ENCODE data around the gene CILP2.

CILP2 gene

GRCh38 chr19:19489804-19490204 lies 48.3 kb upstream of the CILP2 start:
- Histone ChIP-seq H3K79me2 (ENCODE audit: control insufficient read depth, low read length) (peaks cover 89% of the 10 kb centered on the region), H3K27ac (ENCODE audit: low read depth, low read length) (peak overlapping the region; percentile 62)

GRCh38 chr19:19490214-19490968 lies 47.7 kb upstream of the CILP2 start:
- Histone ChIP-seq H3K4me1 (ENCODE audit: control insufficient read depth, low read length) (peaks cover 54% of the 10 kb centered on the region), H3F3A (ENCODE audit: control insufficient read depth, insufficient read depth) (peaks cover 18% of the 10 kb centered on the region), H3K9me2 (replicated peaks; ENCODE audit: control insufficient read depth, low read length) (no peaks in the 10 kb centered on the region), H3K27me3 (ENCODE audit: control insufficient read depth, low read length) (no peaks in the 10 kb centered on the region), H3K27ac (ENCODE audit: low read depth, low read length) (peak overlapping the region; percentile 62), H3K79me2 (ENCODE audit: control insufficient read depth, low read length) (peaks cover 85% of the 10 kb centered on the region), H3K4me2 (ENCODE audit: low read length) (peak overlapping the region; percentile 47), H3K4me3 (ENCODE audit: low read length) (no peak overlapping the region), H3K9me3 (ENCODE audit: control insufficient read depth, insufficient read depth, low read length) (no peaks in the 10 kb centered on the region), H4K20me1 (ENCODE audit: control insufficient read depth, insufficient read depth, low read depth, low read length) (peaks cover 8% of the 10 kb centered on the region; the same call in 1 of the 2 replicates), H3K36me3 (ENCODE audit: control insufficient read depth, low read length) (peaks cover 56% of the 10 kb centered on the region)
- TF ChIP-seq CTCF (IDR thresholded peaks at IDR 0.05; ENCODE audit: low read depth, low read length, poor library complexity, severe bottlenecking) (peak; percentile 88), EZH2phosphoT487 (IDR thresholded peaks at IDR 0.05; ENCODE audit: borderline replicate concordance, low read length) (no peak)

More at GRCh38 chr19:19489804-19490204, 48.3 kb upstream of the CILP2 start:
- peaks cover 56% of the 10 kb centered on the region for H3K36me3 ChIP-seq (ENCODE audit: control insufficient read depth, low read length)
- no peaks in the 10 kb centered on the region for H3K9me2 ChIP-seq (replicated peaks; ENCODE audit: control insufficient read depth, low read length)
- H3K4me2 ChIP-seq (ENCODE audit: low read length): peak overlapping the region; percentile 47
- H4K20me1 ChIP-seq (ENCODE audit: control insufficient read depth, insufficient read depth, low read depth, low read length): peaks cover 8% of the 10 kb centered on the region; the same call in 1 of the 2 replicates
- H3K27me3 ChIP-seq (ENCODE audit: control insufficient read depth, low read length): no peaks in the 10 kb centered on the region
- H3K4me3 ChIP-seq (ENCODE audit: low read length): no peak overlapping the region
- TF ChIP-seq EZH2phosphoT487 (IDR thresholded peaks at IDR 0.05; ENCODE audit: borderline replicate concordance, low read length) (no peak), CTCF (IDR thresholded peaks at IDR 0.05; ENCODE audit: low read depth, low read length, poor library complexity, severe bottlenecking) (no peak)
- peaks cover 18% of the 10 kb centered on the region for H3F3A ChIP-seq (ENCODE audit: control insufficient read depth, insufficient read depth)
- no peaks in the 10 kb centered on the region for H3K9me3 ChIP-seq (ENCODE audit: control insufficient read depth, insufficient read depth, low read length)
- H3K4me1 ChIP-seq (ENCODE audit: control insufficient read depth, low read length): peaks cover 59% of the 10 kb centered on the region

- Histone ChIP-seq H3K9me3 (ENCODE audit: control insufficient read depth, insufficient read depth, low read length) (no peaks in the 10 kb centered on the region), H3F3A (ENCODE audit: control insufficient read depth, insufficient read depth) (peaks cover 18% of the 10 kb centered on the region), H3K4me3 (ENCODE audit: low read length) (no peak overlapping the region), H3K9me2 (replicated peaks; ENCODE audit: control insufficient read depth, low read length) (no peaks in the 10 kb centered on the region), H3K27me3 (ENCODE audit: control insufficient read depth, low read length) (no peaks in the 10 kb centered on the region), H4K20me1 (ENCODE audit: control insufficient read depth, insufficient read depth, low read depth, low read length) (peaks cover 8% of the 10 kb centered on the region; the same call in 1 of the 2 replicates), H3K27ac (ENCODE audit: low read depth, low read length) (no peak overlapping the region), H3K4me2 (ENCODE audit: low read length) (no peak overlapping the region), H3K4me1 (ENCODE audit: control insufficient read depth, low read length) (peaks cover 43% of the 10 kb centered on the region), H3K79me2 (ENCODE audit: control insufficient read depth, low read length) (peaks cover 79% of the 10 kb centered on the region), H3K36me3 (ENCODE audit: control insufficient read depth, low read length) (peaks cover 58% of the 10 kb centered on the region)
- TF ChIP-seq CTCF (IDR thresholded peaks at IDR 0.05; ENCODE audit: low read depth, low read length, poor library complexity, severe bottlenecking): no peak
- no peak for TF ChIP-seq EZH2phosphoT487 (IDR thresholded peaks at IDR 0.05; ENCODE audit: borderline replicate concordance, low read length)
Observed at GRCh38 chr19:19491321-19492025, 46.6 kb upstream of the CILP2 start.

Data from DOHH2 (cell line).